Gastrocnemius medialis (tissue), 4 donors: ENCODE measurements around the gene CMTM7. TPM values are rescaled to one million over a fixed set of nuclear protein-coding genes. Genes with fewer than 3 reads are reported as not detected.
"Not testable (repeated sequence)": the region's sequence is repeated elsewhere in the genome, so short reads cannot be mapped to it uniquely, and the experiment has no call there.

ENCODE experiments used
- ATAC-seq, 2 donors: fragments of 150-250 bp; one replicate each; pipeline ENCODE4 v1.9.1; 2016
- DNase-seq, 2 donors: peaks; one replicate each; pipeline ENCODE4 v3.0.0-alpha.2; 2019
- H3K27ac ChIP-seq, 4 donors: fragments of 200-600 bp; sonication (generic); 1 replicate in 1 of 4; 2 replicates in 3 of 4; pipeline ENCODE4 v1.5.1; 2016 to 2018; ENCODE audit warnings: mild to moderate bottlenecking in 2 of 4, moderate library complexity in 1 of 4
- H3K27me3 ChIP-seq, 3 donors: fragments of 200-600 bp; sonication (generic) in 2 of 3; 1 replicate in 1 of 3; 2 replicates in 2 of 3; pipeline versions ENCODE4 v1.5.1 to v1.6.0; 2016 to 2019; ENCODE audit warnings: mild to moderate bottlenecking in 1 of 3, moderate library complexity in 1 of 3
- H3K36me3 ChIP-seq, 2 donors: fragments of 200-600 bp; sonication (generic) in 1 of 2; one replicate each; pipeline ENCODE4 v1.5.1; 2017 to 2018
- H3K4me1 ChIP-seq, 2 donors: fragments of 200-600 bp; sonication (generic) in 1 of 2; one replicate each; pipeline ENCODE4 v1.5.1; 2016 to 2017; ENCODE audit warnings: mild to moderate bottlenecking in 2 of 2
- H3K4me3 ChIP-seq, 4 donors: fragments of 200-600 bp; sonication (generic) in 3 of 4; 1 replicate in 1 of 4; 2 replicates in 3 of 4; pipeline ENCODE4 v1.5.1; 2016 to 2019; ENCODE audit warnings: mild to moderate bottlenecking in 2 of 4
- H3K9me3 ChIP-seq, 3 donors: fragments of 200-600 bp; sonication (generic) in 2 of 3; 1 replicate in 1 of 3; 2 replicates in 2 of 3; pipeline ENCODE4 v1.5.1; 2016 to 2019
- CTCF ChIP-seq, 5 experiments: fragments of 450-650 bp in 3 of 5; fragments of 200-600 bp in 2 of 5; sonication (generic) in 2 of 5; IDR thresholded peaks in 4 of 5; conservative IDR thresholded peaks in 1 of 5; 1 replicate in 4 of 5; 2 replicates in 1 of 5; pipeline ENCODE4 v1.5.1; 2016 to 2019; ENCODE audit warnings: antibody characterized with exemption in 5 of 5, mild to moderate bottlenecking in 3 of 5, moderate library complexity in 3 of 5
- POLR2A ChIP-seq, 2 donors: fragments of 450-650 bp; IDR thresholded peaks; one replicate each; pipeline ENCODE4 v1.6.1; 2017; ENCODE audit warnings: antibody characterized with exemption in 2 of 2, mild to moderate bottlenecking in 2 of 2, moderate library complexity in 2 of 2
- in situ Hi-C, 4 donors: fragments of 200-750 bp; cut with MboI; loops; one replicate each; pipeline versions ENCODE4 v1.15.0 to v1.8.0; 2017; ENCODE audit warnings: low sequenced_read_pairs in 4 of 4
- intact Hi-C: fragments of 100-400 bp; cut with DNase I; formaldehyde crosslinking; loops from one replicate; pipeline ENCODE4 v1.15.1; 2023; ENCODE audit warnings: low total_unique reads
- total RNA-seq, 4 donors: library from RNA; depleted of rRNA; stranded (reverse); fragments of >200 nt; gene quantifications; one replicate each; pipeline versions ENCODE4 v1.1.0 to v1.2.3, GENCODE V29; 2016

CMTM7 gene
- total RNA-seq, 4 donors from 2014 or later, result 1.1 to 3.3 (median 1.7) TPM

GRCh38 chr3:32459450-32459849, 67.8 kb downstream of the CMTM7 start:
- DNase-seq (no peak), ATAC-seq (no peak)
- no peaks in the 10 kb centered on the region for H3K4me1 ChIP-seq
- H3K9me3 ChIP-seq, result no peaks in the 10 kb centered on the region
- no peaks in the 10 kb centered on the region for H3K27me3 ChIP-seq
- in situ Hi-C loops (no loop called here), intact Hi-C loops (no loop called here)
- TF ChIP-seq POLR2A (IDR thresholded peaks at IDR 0.05) (no peak), CTCF (IDR thresholded peaks at IDR 0.05 in 4 of 5, conservative IDR thresholded peaks at IDR 0.05 in 1 of 5) (no peak)
- H3K27ac ChIP-seq, result no peak overlapping the region
- no peak overlapping the region for H3K4me3 ChIP-seq
- no peaks in the 10 kb centered on the region for H3K36me3 ChIP-seq

- no peak for DNase-seq
- H3K27me3 ChIP-seq, result no peaks in the 10 kb centered on the region
- ATAC-seq, result no peak
- intact Hi-C loops, result loop anchor here (10.0 kb wide), 1 partner anchor 285 kb away; no protein-coding TSS in a partner anchor
- no peak overlapping the region for H3K4me3 ChIP-seq
- H3K4me1 ChIP-seq, result no peaks in the 10 kb centered on the region
- H3K36me3 ChIP-seq, result no peaks in the 10 kb centered on the region
- in situ Hi-C loops, result loop anchor here in 2 of 4 donors (10.0 kb wide), 1 partner anchor 165 kb away; no protein-coding TSS in a partner anchor
- TF ChIP-seq CTCF (IDR thresholded peaks at IDR 0.05 in 4 of 5, conservative IDR thresholded peaks at IDR 0.05 in 1 of 5), result no peak
- no peak for TF ChIP-seq POLR2A (IDR thresholded peaks at IDR 0.05)
- no peak overlapping the region for H3K27ac ChIP-seq
- no peaks in the 10 kb centered on the region for H3K9me3 ChIP-seq
Observed at GRCh38 chr3:32460031-32460749, 68.5 kb downstream of the CMTM7 start.

- intact Hi-C loops (loop anchor here (10.0 kb wide), 1 partner anchor 286 kb away; no protein-coding TSS in a partner anchor), in situ Hi-C loops (loop anchor here in 2 of 4 donors (10.0 kb wide), 1 partner anchor 166 kb away; no protein-coding TSS in a partner anchor)
- not testable (repeated sequence) for H3K27ac ChIP-seq, H3K27me3 ChIP-seq, H3K36me3 ChIP-seq, DNase-seq, H3K4me1 ChIP-seq, H3K4me3 ChIP-seq, ATAC-seq, H3K9me3 ChIP-seq
Observed at GRCh38 chr3:32460817-32461496, 69.3 kb downstream of the CMTM7 start.

- H3K9me3 ChIP-seq, DNase-seq, H3K36me3 ChIP-seq, H3K27me3 ChIP-seq, H3K4me1 ChIP-seq, ATAC-seq: not testable (repeated sequence)
- intact Hi-C loops, result loop anchor here (10.0 kb wide), 1 partner anchor 288 kb away; no protein-coding TSS in a partner anchor
- peak overlapping the region in 1 of 4 donors; percentile 5 for H3K4me3 ChIP-seq
- in situ Hi-C loops, result loop anchor here in 2 of 4 donors (10.0 kb wide), 1 partner anchor 168 kb away; no protein-coding TSS in a partner anchor
- H3K27ac ChIP-seq, result peak overlapping the region; percentile 2 to 54 (median 39)
Observed at GRCh38 chr3:32462191-32462986, 70.7 kb downstream of the CMTM7 start.

GRCh38 chr3:32463415-32463814, 71.8 kb downstream of the CMTM7 start:
- H3K27me3 ChIP-seq, H3K36me3 ChIP-seq, H3K4me3 ChIP-seq, DNase-seq, H3K4me1 ChIP-seq, H3K27ac ChIP-seq, ATAC-seq, H3K9me3 ChIP-seq: not testable (repeated sequence)
- in situ Hi-C loops, result loop anchor here in 2 of 4 donors (10.0 kb wide), 1 partner anchor 169 kb away; no protein-coding TSS in a partner anchor
- intact Hi-C loops, result loop anchor here (10.0 kb wide), 1 partner anchor 289 kb away; no protein-coding TSS in a partner anchor

GRCh38 chr3:32464726-32465125, 73.1 kb downstream of the CMTM7 start:
- ATAC-seq, H3K36me3 ChIP-seq, H3K27ac ChIP-seq, H3K9me3 ChIP-seq, H3K4me1 ChIP-seq, H3K27me3 ChIP-seq, DNase-seq, H3K4me3 ChIP-seq: not testable (repeated sequence)
- in situ Hi-C loops, result loop anchor here in 2 of 4 donors (10.0 kb wide), 1 partner anchor 170 kb away; no protein-coding TSS in a partner anchor
- intact Hi-C loops, result loop anchor here (5.0 to 10.0 kb wide), 3 partner anchors 62 to 290 kb away; no protein-coding TSS in a partner anchor

- not testable (repeated sequence) for H3K27me3 ChIP-seq, H3K36me3 ChIP-seq, H3K4me1 ChIP-seq, H3K4me3 ChIP-seq, H3K27ac ChIP-seq, DNase-seq, ATAC-seq, H3K9me3 ChIP-seq
- in situ Hi-C loops, result loop anchor here in 2 of 4 donors (10.0 kb wide), 1 partner anchor 172 kb away; no protein-coding TSS in a partner anchor
- intact Hi-C loops, result loop anchor here (1.0 to 10.0 kb wide), 4 partner anchors 65 to 292 kb away; no protein-coding TSS in a partner anchor
Observed at GRCh38 chr3:32466808-32467207, 75.2 kb downstream of the CMTM7 start.
